Activated CD4-positive, alpha-beta T cell treated with anti-CD3 and anti-CD28 coated beads, Interleukin-2, amount 50 U/mL, for 4 hours (primary cell): ENCODE results near the gene AHRR.
"Not testable (repeated sequence)": the region's sequence is repeated elsewhere in the genome, so short reads cannot be mapped to it uniquely, and the experiment has no call there.

Experiments used
- DNase-seq, 2 experiments: peaks; one replicate each; pipeline ENCODE4 v3.0.0-alpha.2; 2020

The AHRR gene

DNA sequence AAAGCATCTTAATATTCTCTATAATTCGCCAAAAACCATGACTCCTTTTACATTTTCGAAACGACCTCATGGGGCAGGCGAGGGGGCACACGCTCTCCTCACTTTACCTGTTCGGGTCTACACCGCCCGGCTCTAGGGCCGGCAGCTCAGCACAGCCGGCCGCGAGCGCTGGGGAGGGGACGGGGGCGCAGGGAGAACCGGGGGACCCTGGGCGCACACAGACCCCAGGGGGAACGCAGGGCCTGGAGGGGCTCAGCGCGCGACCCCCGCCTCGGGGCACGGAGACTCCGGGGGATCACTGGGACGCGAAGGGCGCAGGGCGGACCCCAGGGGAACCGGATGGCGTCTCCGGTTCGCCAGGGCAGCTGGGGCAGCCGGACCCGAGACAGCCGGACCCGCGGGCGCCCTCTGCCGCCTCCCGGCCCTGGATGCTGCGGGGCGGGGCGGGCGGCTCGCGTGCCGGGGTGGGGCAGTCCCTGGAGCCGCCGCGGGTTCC, at the start of gene AHRR:
Gene AHRR, plus strand, starts transcription at position 485 of the 496 bp plus-strand sequence. CDS start 22,189 bp downstream, outside the sequence.
- DNase-seq = no peak

DNA sequence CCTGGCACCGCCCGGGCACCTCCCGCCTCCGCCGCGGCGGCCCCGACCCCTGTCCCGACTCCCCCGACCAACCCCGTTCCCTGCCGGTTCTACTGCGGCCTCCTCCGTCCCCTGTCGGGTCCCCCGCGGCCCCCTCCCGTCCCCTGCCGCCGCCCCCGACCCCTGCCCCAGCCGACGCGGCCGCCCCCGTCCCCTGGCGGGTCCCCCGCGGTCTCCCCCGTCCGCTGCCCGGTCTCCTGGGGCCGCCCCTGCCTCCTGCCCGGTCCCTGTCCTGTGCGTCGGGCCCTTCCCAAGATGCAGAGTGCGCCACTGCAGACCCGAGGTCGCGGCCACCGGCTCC, 49.7 kb upstream of the AHRR start:
- not testable (repeated sequence) for DNase-seq

DNA sequence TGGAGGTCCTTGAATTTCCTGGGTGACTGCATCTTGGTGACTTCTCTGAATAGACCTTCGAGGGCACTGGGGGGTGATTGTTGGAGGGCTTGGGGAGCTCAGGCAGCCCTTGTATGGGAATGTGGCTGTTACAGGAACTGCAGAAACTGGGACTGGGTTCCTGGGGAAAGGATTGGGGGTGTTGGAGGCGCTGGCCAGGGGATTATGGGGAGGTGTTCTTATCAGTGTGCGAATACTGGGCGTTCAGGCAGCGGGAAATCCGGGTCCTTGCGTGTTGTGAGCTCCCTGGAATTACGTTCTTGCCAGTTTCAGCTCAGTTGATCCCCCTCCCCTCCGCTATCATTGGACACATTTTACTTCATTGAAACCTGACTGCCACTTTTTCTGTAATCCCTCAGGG, 48.4 kb upstream of the AHRR start:
- DNase-seq = not testable (repeated sequence)

DNA sequence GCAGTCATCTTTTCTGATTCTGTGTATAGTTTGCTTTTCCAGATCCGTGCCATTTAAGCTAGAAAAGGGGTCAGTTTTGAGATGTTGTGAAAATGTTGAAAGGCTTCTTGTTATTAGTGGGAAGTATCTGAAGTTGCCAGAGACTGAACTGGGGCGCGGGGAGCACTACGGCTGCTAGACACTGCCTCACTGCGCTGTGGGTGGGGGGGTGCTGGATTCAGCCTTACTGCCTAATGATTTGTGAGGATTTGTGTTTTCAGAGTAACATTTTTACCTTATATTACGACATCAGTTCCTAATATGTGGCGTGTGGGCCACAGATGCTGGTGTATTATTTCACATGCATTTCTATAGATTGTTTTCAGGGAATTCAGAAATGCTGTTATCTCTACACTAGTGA, 48.0 kb upstream of the AHRR start:
- not testable (repeated sequence) for DNase-seq

DNA sequence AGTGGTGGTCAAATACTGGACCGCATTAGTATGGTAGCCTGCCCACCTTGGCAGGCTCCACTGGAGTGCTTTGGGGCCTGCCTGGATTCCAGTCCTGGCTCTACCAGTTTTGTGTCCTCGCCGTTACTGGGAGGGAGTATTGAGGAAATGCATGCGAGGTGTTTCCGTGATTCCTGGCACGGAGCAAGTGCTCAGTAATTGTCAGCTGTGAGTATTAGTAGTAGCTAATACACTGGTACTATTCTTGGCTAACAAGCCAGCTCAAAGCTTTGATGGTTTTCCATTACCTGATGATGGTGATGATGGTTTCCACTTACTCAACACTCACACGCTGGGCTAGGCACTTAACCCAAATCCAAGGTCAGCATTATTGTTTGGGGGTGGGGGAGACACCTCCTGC, 47.2 kb upstream of the AHRR start:
- DNase-seq = not testable (repeated sequence)

DNA sequence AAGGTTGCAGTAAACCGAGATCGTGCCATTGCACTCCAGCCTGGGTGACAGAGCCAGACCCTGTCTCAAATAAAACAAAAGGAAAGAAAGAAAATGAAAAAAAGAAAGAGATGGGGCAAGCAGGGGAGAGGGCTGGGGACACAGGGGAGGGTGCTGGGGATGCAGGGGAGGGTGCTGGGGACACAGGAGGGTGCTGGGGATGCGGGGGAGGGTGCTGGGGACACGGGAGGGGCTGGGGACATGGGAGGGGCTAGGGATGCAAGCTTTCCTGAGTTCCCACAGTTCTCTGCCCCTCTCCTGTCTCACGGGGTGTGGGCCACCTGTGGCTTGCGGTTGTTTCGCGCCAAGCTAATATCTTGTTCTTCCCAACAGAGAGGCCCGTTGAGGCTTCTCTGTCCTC, 42.9 kb upstream of the AHRR start:
- DNase-seq = no peak

DNA sequence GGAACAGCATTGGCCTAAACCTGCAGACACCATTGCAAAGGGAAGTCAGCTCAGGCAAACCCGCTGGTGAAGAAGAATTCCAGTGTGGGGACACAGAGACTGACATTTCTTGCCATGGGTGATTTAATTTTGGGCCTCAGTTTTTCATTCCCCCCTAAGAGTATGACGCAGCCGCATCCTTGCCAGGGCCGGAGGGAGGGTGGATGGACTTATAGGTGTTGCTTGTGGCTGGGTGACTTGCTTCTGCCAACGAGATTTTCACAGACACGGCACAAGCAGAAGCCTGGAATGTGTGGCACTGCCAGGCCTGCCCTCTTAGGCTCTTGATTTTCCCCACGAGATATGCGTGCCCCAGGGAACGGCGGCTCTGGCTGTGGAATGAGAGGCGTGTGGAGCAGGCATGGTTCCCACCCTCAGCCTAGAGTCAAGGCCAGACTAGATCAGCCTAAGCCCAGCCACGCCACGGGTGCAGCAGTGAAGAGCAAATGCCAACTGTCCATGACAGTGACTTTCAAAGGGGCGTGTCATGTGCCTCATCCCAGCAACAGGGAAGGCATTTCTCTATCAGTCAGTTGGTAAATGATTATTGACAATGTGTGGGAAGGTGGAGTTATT, 42.4 kb upstream of the AHRR start:
- DNase-seq = not testable (repeated sequence)

DNA sequence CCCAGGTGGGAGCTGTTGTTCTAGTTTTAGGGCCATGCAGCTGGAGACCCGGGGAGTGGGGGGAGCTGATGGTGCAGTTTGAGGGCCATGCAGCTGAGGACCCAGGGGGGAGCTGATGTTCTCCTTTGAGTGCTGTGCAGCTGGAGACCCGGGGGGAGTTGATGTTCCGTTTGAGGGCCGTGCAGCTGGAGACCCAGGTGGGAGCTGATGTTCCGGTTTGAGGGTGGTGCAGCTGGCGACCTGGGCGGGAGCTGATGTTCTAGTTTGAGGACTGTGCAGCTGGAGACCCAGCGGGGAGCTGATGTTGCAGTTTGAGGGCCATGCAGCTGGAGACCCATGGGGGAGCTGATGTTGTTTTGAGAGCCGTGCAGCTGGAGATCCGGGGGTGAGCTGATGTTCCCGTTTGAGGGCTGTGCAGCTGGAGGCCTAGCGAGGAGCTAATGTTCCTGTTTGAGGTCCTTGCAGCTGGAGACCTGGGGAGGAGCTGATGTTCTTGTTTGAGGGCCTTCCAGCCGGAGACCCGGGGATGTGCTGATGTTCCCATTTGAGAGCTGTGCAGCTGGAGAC, 35.4 kb upstream of the AHRR start:
- DNase-seq = no peak

DNA sequence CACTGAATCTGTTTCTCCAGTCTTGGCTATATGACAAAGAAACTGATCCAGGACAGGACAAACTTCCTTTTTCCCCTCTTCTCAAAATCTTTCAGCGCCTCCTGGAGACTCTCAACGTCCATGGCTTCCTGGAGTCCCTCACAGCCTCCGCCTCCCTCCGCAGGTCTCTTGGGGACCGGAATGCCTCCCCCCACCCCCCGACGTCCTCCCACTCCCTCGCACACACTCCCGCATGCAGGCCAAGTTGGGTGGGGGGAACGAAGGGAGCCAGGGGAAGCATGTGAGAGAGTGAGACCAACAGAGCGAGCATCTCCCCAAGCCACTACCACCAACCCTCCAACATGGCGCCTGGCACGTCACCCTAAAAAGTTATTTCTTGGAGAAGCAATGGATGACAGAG, 31.3 kb upstream of the AHRR start:
- DNase-seq = not testable (repeated sequence)

DNA sequence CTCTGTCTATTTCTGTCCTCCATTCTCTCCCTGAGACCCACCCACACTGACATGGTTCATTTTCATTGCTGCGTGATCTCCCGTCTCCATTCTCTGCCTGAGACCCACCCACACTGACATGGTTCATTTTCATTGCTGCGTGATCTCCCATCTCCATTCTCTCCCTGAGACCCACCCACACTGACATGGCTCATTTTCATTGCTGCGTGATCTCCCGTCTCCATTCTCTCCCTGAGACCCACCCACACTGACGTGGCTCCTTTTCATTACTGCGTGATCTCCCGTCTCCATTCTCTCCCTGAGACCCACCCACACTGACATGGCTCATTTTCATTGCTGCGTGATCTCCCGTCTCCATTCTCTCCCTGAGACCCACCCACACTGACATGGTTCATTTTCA, 30.2 kb upstream of the AHRR start:
- not testable (repeated sequence) for DNase-seq

DNA sequence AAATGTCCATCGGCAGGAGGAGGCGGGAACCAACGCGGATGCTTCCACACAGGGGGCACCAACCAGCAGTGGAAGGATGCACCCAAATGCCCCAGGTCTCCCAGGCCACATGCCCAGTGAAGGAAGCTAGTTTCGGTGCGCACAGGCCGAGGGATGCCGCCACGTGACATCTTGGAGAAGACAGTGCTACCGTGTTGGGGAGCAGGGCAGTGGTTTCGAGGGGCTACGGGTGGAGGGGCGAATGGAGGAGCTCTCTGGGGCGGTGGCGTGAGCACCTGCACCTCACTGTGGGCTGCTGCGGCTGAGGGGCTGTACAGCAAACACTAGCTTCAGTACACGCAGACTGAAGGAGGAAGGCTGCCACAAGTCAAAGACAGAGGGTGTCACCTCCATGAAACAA, 26.7 kb upstream of the AHRR start:
- not testable (repeated sequence) for DNase-seq

DNA sequence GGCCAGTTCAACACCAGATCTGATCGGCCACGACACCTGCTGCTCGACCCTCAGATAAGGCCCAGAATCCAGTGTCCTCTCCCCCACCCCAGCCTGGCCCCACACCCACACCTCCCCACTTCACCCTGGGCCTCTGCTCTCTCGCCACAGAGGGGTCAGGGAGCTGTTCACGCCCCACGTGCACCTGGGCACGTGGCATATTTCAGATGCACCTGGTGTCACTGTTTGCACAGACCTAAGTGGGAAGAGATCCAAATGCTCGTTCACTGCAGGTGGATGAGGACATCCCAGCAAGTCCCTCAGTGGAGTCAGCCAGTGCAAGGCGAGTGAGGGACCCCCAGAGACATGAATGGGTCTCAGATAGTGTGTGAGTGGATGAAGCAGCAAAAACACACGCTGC, 25.3 kb upstream of the AHRR start:
- not testable (repeated sequence) for DNase-seq

DNA sequence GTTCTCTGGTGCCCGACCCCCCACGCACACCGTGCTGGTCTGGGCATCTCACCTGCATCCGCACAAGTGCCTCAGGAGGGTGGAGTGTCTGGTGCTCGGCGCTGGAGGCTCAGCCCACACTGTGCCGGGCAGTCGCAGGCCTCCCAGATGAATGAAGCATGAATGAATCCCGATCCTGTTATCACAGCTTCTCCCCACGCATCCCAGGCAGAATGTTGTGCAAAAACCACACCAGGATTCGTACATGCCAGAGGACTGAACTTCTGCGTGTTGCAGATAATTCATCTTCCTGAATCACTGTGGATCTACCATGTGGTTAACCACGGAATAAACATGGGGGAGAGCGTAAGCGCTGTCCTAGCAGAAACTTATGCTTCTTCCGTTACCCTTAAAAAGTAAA, 24.6 kb upstream of the AHRR start:
- DNase-seq = not testable (repeated sequence)

DNA sequence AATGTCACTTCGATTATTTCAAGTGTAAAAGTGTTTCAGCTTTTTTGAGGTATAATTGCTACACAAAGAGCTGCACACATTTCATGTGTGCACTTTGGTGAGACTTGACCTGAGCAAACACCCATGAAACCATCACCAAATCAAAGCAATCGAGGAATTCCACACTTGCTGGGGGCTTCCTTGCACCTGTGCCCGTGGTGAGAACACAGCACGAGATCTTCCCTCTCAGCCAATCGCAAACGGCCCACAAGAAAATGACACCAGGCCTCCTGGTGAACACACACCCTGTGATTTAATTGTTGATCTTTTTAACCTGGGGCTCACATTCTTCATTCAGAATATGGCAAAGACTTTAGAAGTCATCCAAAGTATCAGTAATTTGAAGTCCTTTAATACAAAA, 24.1 kb upstream of the AHRR start:
- not testable (repeated sequence) for DNase-seq

DNA sequence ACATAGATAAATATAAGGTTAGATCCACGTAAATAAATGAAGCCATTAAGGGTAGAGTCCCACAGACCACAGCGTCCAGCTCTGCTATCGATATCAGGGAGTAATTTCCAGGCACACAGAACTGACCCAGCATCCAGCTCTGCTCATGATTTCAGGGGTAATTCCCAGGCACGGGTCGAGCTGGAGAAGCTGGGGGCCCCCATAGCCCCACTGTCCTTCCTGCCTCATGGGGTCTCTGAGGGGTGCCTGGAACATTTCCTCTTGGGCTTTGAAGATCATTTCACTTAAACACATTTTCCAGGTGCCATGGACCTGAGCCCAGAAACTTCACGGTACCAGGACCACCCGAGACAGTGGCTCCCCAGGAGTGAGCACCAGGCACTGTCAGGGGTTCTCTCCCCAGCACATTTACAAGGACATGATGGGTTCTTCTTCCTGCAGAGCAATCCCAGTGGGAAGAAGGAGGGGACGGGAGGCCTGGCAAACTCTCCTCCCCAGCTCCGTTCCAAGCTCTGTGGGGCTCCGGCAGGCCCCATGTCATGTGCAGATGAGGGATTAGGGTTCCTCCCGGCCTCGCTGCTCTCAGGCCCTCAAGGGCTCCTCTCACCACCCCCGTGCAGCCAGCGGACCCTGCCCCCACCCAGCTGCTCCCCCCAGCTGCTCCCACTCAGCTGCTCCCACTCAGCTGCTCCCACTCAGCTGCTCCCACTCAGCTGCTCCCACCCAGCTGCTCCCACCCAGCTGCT, 23.4 kb upstream of the AHRR start:
- DNase-seq = not testable (repeated sequence)

DNA sequence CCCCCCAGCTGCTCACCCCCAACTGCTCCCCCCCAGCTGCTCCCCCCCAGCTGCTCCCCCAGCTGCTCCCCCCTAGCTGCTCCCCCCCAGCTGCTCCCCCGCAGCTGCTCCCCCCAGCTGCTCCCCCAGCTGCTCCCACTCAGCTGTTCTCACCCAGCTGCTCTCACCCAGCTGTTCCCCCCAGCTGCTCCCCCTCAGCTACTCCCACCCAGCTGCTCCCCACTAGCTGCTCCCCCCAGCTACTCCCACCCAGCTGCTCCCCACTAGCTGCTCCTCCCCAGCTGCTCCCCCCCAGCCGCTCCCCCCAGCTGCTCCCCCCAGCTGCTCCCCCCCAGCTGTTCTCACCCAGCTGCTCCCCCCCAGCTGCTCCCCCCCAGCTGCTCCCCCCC, 22.8 kb upstream of the AHRR start:
- DNase-seq = no peak

DNA sequence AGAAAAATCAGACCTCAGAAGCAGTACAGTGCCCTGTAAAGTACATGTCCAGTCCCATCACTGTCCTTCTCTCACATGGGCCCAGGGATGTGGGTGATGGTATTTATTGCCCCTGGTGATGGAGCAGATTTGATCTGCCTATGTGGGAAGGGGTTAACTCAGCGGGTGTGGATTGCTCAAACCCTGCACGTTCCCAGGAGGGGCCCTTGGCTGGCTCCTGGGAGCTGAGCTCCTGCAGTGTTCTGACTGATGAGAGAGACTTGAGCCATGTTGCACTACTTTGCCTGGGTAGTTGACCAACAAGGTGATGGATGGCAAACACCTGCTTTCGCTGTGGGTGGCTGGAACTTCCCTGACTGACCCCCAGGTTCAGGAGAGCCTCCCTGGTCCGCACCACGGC, 21.6 kb upstream of the AHRR start:
- not testable (repeated sequence) for DNase-seq

DNA sequence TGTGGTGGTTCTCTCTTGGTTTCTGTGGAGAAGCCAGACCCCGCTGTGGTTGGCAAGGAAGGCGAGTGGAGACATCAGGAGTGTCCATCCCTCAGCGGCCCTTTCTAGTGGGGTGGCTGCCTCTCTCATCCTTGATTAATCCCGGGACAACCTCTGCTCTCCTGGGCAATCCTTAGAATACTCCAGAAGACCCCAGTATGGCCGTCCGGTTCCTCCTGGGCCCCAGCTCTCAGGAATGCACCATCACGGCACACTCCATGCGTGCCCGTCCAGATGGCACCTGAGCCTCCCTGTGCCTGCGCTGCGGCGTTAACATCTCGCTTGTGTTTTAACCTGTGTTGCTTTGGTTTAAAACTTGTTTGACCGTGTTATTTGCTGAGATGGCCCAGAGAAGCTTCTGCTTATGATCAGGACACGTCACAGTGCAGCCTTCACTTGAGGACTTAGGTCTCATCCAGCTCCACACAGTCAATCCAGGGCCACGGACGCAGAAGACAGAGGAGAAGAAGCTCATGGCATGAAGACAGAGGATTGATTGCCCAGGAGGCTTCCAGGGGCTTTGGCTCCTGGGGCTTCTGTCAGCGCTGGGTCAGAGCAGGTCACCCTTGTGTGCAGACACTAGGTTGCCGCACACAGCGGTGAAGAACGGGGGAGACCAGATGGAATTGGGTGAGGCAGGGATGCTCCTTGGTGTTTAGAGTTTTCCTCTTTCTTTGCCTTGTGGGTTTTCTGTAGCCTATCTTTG, 20.7 kb upstream of the AHRR start:
- not testable (repeated sequence) for DNase-seq

DNA sequence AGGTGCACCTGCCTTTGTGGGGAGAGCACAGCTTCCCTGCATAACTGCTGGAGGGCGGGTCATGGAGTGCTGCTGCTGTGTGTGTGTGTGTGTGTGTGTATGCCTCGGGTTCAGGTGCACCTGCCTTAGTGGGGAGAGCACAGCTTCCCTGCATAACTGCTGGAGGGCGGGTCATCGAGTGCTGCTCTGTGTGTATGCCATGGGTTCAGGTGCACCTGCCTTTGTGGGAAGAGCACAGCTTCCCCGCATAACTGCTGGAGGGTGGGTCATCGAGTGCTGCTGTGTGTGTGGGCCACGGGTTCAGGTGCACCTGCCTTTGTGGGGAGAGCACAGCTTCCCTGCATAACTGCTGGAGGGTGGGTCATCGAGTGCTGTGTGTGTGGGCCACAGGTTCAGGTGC, 19.1 kb upstream of the AHRR start:
- DNase-seq = not testable (repeated sequence)

DNA sequence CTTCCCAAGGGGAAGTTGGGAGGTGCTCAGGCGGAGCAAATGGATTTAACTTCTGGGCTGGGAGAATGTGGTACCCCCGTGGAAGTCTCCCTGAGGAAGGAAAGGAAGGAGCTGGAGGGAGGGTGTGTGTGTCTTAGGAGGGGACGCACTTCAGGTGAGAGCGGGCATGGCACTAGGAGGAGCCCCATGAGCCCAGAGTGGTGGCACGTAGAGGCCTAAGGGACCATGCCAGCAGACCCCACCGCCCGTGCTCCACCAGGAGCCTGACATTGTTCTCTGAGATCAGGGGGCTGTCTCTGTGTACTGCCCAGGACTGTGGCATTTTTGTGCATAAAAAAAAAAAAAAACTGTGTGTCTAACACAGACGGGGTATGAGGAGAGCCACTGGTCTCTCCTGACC, 18.5 kb upstream of the AHRR start:
- no peak for DNase-seq

DNA sequence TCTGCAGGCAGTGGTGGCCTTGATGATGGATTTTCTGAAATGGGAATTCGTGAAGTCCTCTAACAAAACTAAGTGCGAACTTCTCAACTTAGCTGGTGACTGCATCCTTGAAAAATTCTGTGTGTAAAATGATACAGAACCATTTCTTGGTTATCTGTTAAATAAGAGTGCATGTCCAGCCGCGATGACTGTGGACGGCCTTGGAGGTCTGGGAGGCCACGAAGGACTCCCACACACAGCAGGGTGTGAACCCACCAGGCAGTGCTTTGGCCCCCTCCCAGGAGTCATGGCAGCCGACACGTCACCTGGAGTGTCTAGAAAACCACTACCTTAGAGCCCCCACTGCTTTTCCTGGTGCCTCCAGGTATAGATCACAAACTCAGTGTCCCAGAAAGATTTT, 17.8 kb upstream of the AHRR start:
- DNase-seq = not testable (repeated sequence)

DNA sequence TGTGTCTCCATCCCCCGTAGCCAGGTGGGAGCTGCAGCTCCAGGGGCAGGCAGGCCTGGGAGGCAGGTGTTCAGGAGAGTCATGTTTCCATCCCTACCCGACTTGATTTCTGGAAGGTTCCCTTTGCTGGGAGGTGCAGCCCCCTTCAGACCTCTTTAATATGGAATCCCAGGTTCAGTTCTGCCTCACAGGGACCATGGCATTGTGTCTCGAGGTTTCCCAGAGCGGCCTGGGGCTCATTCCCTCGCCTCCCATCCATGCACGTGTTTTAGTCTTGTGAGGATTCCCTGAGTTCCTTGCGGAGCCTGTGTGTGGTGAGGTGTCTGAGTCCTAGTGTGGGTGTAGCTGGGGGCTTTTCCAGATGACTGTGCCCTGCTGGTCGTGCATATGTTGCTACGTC, 16.5 kb upstream of the AHRR start:
- DNase-seq = no peak

DNA sequence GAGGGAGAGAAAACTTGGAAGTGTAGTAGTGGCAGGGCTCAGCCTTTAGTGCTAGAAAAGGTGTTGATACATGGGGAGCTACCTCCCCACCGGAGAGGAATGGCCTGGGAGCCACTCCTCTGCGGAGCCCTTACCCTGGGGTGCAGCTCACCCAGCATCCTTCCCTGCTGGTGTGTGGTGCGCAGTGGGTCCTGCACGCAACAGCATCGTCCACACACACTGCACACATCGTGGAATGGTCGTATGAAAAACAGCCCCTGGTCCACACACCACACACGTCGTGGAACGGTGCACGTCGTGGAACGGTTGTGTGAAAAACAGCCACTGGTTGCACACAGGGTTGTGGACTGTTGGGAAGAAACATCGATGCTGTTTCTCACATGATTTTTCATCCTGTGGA, 16.1 kb upstream of the AHRR start:
- no peak for DNase-seq
